ENCODE measurements around the gene NPTX2.

DNA sequence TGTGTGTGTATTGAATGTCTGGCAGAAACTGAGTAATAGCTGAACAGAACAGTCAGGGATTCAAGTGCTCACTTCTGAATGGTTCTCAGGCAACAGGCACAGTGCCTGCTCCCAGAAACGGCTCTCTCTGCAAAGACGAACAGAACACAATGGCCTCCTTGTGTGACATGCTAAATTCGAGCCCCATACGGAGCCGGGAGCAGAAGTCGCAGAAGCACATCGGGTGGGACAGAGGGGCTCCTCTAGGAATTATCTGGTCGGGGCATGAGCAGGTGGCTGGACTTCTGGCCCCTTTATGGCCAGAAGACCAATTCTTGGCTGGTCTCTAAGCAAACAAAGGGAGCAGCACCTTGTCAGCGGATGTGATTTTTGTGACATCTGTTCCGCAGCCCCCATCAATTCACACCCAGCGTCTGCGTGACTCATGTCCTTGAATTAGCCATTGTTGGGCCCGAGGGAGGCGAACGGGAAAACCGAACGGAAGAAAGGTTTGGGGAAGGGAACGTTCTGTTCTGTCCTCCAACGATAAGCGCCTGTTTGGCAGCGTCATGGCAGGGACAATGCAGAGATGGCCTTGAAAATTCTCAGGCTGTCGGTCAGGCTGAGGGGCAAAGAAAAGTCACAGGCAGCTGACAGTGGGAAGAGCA lies 47.3 kb upstream of the NPTX2 start:
- TF ChIP-seq, protein P1, sequence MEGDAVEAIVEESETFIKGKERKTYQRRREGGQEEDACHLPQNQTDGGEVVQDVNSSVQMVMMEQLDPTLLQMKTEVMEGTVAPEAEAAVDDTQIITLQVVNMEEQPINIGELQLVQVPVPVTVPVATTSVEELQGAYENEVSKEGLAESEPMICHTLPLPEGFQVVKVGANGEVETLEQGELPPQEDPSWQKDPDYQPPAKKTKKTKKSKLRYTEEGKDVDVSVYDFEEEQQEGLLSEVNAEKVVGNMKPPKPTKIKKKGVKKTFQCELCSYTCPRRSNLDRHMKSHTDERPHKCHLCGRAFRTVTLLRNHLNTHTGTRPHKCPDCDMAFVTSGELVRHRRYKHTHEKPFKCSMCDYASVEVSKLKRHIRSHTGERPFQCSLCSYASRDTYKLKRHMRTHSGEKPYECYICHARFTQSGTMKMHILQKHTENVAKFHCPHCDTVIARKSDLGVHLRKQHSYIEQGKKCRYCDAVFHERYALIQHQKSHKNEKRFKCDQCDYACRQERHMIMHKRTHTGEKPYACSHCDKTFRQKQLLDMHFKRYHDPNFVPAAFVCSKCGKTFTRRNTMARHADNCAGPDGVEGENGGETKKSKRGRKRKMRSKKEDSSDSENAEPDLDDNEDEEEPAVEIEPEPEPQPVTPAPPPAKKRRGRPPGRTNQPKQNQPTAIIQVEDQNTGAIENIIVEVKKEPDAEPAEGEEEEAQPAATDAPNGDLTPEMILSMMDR (IDR thresholded peaks at IDR 0.05), result no peak
- no peak for TF ChIP-seq POLR2A (IDR thresholded peaks at IDR 0.05)

Measured in gastroesophageal sphincter (tissue), 3 donors.